Adrenal gland (tissue), 12 donors: ENCODE results near the gene FCRL2. TPM values are rescaled to one million over a fixed set of nuclear protein-coding genes. Genes with fewer than 3 reads are reported as not detected.

Source experiments
- DNase-seq, 7 donors: peaks; one replicate each; pipeline ENCODE4 v3.0.0-alpha.2; 2019 to 2020
- H3K27ac ChIP-seq, 5 donors: fragments of 200-600 bp; sonication (generic) in 4 of 5; 1 replicate in 3 of 5; 2 replicates in 2 of 5; pipeline versions ENCODE4 v1.5.1 to v1.8.0; 2016 to 2020; ENCODE audit warnings: mild to moderate bottlenecking in 1 of 5
- H3K27me3 ChIP-seq: fragments of 200-600 bp; 2 replicates; pipeline ENCODE4 v1.8.0; 2021
- H3K36me3 ChIP-seq, 2 donors: fragments of 200-600 bp; replicated peaks in 1 of 2; 1 replicate in 1 of 2; 2 replicates in 1 of 2; pipeline versions ENCODE4 v1.5.1 to v1.8.0; 2018 to 2022
- H3K4me1 ChIP-seq, 2 donors: fragments of 200-600 bp; replicated peaks in 1 of 2; 1 replicate in 1 of 2; 2 replicates in 1 of 2; pipeline versions ENCODE4 v1.5.1 to v1.8.0; 2018 to 2021
- H3K4me3 ChIP-seq, 4 donors: fragments of 200-600 bp; sonication (generic) in 3 of 4; one replicate each; pipeline ENCODE4 v1.5.1; 2016 to 2018
- H3K9me3 ChIP-seq, 3 donors: fragments of 200-600 bp; sonication (generic) in 1 of 3; replicated peaks in 1 of 3; 1 replicate in 2 of 3; 2 replicates in 1 of 3; pipeline versions ENCODE4 v1.5.1 to v1.8.0; 2016 to 2021
- CTCF ChIP-seq, 6 experiments: fragments of 450-650 bp in 4 of 6; fragments of 200-600 bp in 2 of 6; sonication (generic) in 1 of 6; IDR thresholded peaks; 1 replicate in 5 of 6; 2 replicates in 1 of 6; pipeline versions ENCODE4 v1.5.1 to v1.8.0; 2016 to 2021; ENCODE audit warnings: antibody characterized with exemption in 6 of 6, mild to moderate bottlenecking in 2 of 6, moderate library complexity in 1 of 6
- POLR2A ChIP-seq, 2 donors: fragments of 450-650 bp; IDR thresholded peaks; one replicate each; pipeline ENCODE4 v1.6.1; 2017; ENCODE audit warnings: antibody characterized with exemption in 2 of 2, mild to moderate bottlenecking in 2 of 2, moderate library complexity in 1 of 2
- WGBS, 4 donors: extraction: QIAGEN DNeasy Blood & Tissue Kit in 2 of 4; methylation state at CpG; one replicate each; pipeline versions ENCODE4 v1.1.5 to v1.1.7; 2013 to 2017; 5-methylcytosine and 5-hydroxymethylcytosine counted together
- intact Hi-C, 2 donors: fragments of 100-400 bp; cut with DNase I; formaldehyde crosslinking; loops; one replicate each; pipeline versions ENCODE4 v1.14.1 to v1.15.0; 2022 to 2023
- polyA plus RNA-seq, 3 donors: library from polyadenylated mRNA; stranded (reverse); fragments of 200-250 nt in 2 of 3; fragments of 350-450 nt in 1 of 3; fragmentation: Illumina TruSeq in 1 of 3; extraction: RNeasy Lipid Tissue Mini Kit (QIAGEN cat#74804) in 1 of 3; gene quantifications; one replicate each; pipeline ENCODE4 v1.2.3, GENCODE V29; 2013 to 2014
- total RNA-seq, 9 donors: library from RNA; depleted of rRNA in 4 of 9; stranded (reverse); fragments of >200 nt in 4 of 9; fragments of 120-200 nt in 1 of 9; fragmentation: NEBNext Ultra II Directional in 1 of 9; extraction: Animal tissue kit (Norgen Biotek cat#: 25700) in 1 of 9; gene quantifications; one replicate each; pipeline versions ENCODE4 v1.1.0 to v1.2.4, GENCODE V29; 2013 to 2023
- donor health status: healthy with polysubstance abuse.
- donor health status: Bipolar disorder and iron deficiency.
- donor health status: DM: yes; HTN: yes; CAD: no.
- donor health status: DM: no; HTN: no; CAD: no.
- donor health status: DM: no; HTN: no; CAD: no.
- donor health status: DM: yes; HTN: yes; CAD: no.

Gene FCRL2
- total and polyA plus RNA-seq, 12 donors = 0.03 to 0.15 (median 0.08) TPM; not detected in 9

- 53 to 69% (median 58%) methylated on average over 4 to 5 of the region's 5 CpGs for WGBS, 4 donors
- TF ChIP-seq CTCF (IDR thresholded peaks at IDR 0.05) (no peak), POLR2A (IDR thresholded peaks at IDR 0.05) (no peak)
- Histone ChIP-seq H3K27me3 (peaks cover 9% of the 10 kb centered on the region), H3K36me3 (no peaks in the 10 kb centered on the region), H3K4me1 (no peaks in the 10 kb centered on the region), H3K9me3 (no peaks in the 10 kb centered on the region), H3K4me3 (no peak overlapping the region), H3K27ac (no peak overlapping the region)
- intact Hi-C loops = no loop called here
- no peak for DNase-seq
Observed at GRCh38 chr1:157700305-157700704, 76.6 kb downstream of the FCRL2 start.

DNA sequence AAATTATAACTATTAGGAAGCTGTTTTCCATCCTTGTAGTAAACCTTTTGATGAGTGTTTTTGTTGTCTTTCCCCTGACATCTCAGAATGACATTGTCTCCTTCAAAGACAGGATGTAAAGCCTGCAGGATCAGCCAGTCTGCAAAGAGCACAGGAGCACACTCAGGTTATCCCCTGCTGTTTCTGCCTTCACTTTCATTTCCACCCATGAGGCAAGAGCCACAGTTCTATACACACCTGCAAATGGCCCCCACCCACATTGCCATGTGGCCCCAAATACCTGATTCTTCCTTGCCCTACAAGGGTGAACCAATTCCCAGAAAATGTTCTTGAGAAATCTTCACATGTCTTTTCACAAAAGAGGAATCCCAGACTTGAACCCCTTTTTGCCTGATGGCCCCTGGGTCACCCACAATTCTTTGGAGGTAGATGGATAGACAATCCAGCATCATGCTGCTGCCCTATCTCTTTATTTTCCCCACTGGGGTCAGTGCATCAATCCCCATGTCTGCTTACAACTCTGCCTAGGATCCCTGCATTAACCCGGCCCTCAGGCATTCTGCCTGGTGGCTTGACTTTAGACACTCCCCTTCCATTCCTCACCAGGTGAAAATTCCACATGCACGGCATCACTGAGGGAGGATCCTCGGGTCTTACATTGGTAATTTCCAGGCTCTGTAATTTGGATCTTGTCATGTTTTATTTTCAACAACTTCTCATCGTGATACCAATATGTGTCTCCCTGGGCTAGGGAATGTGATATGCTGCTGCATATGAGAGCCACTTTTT is 79.0 kb downstream of the FCRL2 start:
- H3K27ac ChIP-seq = no peak overlapping the region
- no peak for DNase-seq
- peaks cover 9% of the 10 kb centered on the region for H3K27me3 ChIP-seq
- no peak overlapping the region for H3K4me3 ChIP-seq
- 69 to 80% (median 73%) methylated on average over 4 of the region's 4 CpGs for WGBS, 4 donors
- no peak for TF ChIP-seq POLR2A (IDR thresholded peaks at IDR 0.05)
- TF ChIP-seq CTCF (IDR thresholded peaks at IDR 0.05) = no peak
- no peaks in the 10 kb centered on the region for H3K4me1 ChIP-seq
- H3K9me3 ChIP-seq = no peaks in the 10 kb centered on the region
- intact Hi-C loops = no loop called here
- no peaks in the 10 kb centered on the region for H3K36me3 ChIP-seq

DNA sequence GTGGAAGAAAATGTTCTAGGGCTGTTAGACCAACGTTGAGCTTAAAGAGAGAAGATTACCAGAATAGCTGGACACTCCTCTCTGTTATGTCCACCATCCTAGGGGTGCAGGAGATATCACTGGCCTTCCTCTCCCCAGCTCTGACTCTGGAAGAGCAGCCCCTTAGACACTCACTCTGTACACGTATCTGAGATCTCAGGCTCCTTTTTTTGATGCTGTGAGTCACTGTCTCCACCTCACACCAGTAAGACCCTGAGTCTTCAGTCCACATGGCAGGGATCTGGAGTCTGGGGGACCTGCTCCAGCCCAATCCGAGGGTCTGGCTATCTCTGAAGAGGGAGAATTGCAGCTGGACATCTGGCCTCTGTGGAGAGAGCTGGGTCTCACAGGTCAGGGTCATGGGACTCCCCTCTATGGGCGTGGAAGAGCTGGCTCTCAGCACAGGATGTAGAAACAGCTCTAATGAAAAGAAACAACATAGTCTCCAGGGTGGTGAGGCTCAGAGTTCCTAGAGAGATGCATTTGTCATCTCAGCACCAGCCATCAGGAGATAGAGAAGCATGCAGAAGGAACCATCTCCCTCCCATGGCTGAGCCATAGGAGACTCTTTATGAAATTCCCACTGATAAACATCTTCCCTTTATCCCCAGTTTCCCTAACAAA is 79.8 kb downstream of the FCRL2 start:
- intact Hi-C loops = no loop called here

More for the DNA sequence above, 79.8 kb downstream of the FCRL2 start:
- TF ChIP-seq POLR2A (IDR thresholded peaks at IDR 0.05) = no peak
- TF ChIP-seq CTCF (IDR thresholded peaks at IDR 0.05) = no peak
- no peak overlapping the region for H3K4me3 ChIP-seq
- no peaks in the 10 kb centered on the region for H3K36me3 ChIP-seq
- DNase-seq = no peak
- 31 to 46% (median 37%) methylated on average over 3 to 4 of the region's 4 CpGs for WGBS, 4 donors
- H3K27me3 ChIP-seq = peaks cover 1% of the 10 kb centered on the region
- H3K9me3 ChIP-seq = no peaks in the 10 kb centered on the region
- no peak overlapping the region for H3K27ac ChIP-seq
- H3K4me1 ChIP-seq = no peaks in the 10 kb centered on the region

Other genes starting within 250 kb of the FCRL2 start
- gene FCRL5, start 224.6 kb downstream of the FCRL2 start, total RNA-seq = under 1 TPM in 4 of 9 donors, not detected in 5; under 0.01 to 0.36 (median 0.19) TPM
- 1 to 10 TPM in 1 of 3 donors, under 1 TPM in 2; under 0.01 to 1.1 (median 0.40) TPM for gene FCRL5, start 224.6 kb downstream of the FCRL2 start, polyA plus RNA-seq
- not detected for gene FCRL4, start 179.0 kb downstream of the FCRL2 start, total RNA-seq
- not detected for gene FCRL4, start 179.0 kb downstream of the FCRL2 start, polyA plus RNA-seq
- gene FCRL3, start 76.4 kb downstream of the FCRL2 start, total RNA-seq = under 1 TPM in 4 of 9 donors, not detected in 5; 0.06 to 0.46 (median 0.19) TPM
- gene FCRL3, start 76.4 kb downstream of the FCRL2 start, polyA plus RNA-seq = under 1 TPM; 0.03 to 0.08 (median 0.04) TPM
- under 1 TPM in 1 of 9 donors, not detected in 8; 0.40 TPM for gene FCRL1, start 43.0 kb upstream of the FCRL2 start, total RNA-seq
- gene FCRL1, start 43.0 kb upstream of the FCRL2 start, polyA plus RNA-seq = under 1 TPM in 1 of 3 donors, not detected in 2; 0.03 TPM
- 1 to 10 TPM in 1 of 9 donors, under 1 TPM in 1, not detected in 7; 0.32 to 2.4 TPM for gene CD5L, start 64.7 kb upstream of the FCRL2 start, total RNA-seq
- under 1 TPM in 1 of 3 donors, not detected in 2; 0.16 TPM for gene CD5L, start 64.7 kb upstream of the FCRL2 start, polyA plus RNA-seq
- 10 to 100 TPM; 19.4 to 57.2 (median 47.5) TPM for gene KIRREL1, start 216.5 kb upstream of the FCRL2 start, total RNA-seq
- 10 to 100 TPM; 10.1 to 13.9 (median 11.2) TPM for gene KIRREL1, start 216.5 kb upstream of the FCRL2 start, polyA plus RNA-seq